Stimulated activated naive CD4-positive, alpha-beta T cell treated with Interleukin-2 at 50 U/mL for 16 hours (primary cell): ENCODE results near the gene GDPD1.
"Not testable (repeated sequence)": the region's sequence is repeated elsewhere in the genome, so short reads cannot be mapped to it uniquely, and the experiment has no call there.

Experiments used
- DNase-seq: peaks from one replicate; lab custom pipeline; 2025; lab: John Stamatoyannopoulos, UW

GDPD1 gene

DNA sequence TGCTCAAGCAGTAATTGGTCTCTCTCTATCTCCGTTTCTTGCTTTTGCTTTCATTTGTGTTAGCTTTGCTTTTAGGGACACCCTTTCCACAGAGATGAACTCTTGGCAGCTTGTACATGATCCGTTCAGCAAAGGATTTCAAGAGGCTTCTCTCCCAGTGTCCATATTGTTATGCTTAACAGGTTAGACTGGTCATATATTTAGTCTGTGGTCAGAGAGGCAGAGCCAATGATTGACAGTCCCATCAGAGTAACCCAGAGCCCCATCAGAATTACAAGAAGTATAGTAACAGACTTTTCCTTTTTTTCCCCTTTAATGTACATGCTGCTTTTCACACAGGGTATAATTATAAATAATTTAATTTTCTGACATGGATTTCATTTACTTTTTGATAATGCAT is 34.4 kb downstream of the GDPD1 start:
- no peak for DNase-seq

DNA sequence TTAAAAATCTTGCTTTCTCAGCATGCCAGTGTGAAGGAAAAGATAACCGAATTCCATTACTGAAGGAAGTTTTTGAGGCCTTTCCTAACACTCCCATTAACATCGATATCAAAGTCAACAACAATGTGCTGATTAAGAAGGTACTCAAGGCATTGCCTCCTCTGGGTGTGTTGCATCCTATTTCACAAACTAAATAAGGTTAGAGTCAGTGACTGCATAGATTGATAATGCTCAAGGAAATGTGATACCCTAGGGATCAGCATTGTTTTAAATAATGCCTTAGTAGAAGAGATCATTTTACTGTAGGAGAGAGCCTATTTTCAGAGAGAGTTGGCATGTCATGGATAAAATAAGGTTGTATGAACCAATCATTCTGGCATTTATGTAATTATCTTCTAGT is 36.8 kb downstream of the GDPD1 start:
- DNase-seq: no peak

DNA sequence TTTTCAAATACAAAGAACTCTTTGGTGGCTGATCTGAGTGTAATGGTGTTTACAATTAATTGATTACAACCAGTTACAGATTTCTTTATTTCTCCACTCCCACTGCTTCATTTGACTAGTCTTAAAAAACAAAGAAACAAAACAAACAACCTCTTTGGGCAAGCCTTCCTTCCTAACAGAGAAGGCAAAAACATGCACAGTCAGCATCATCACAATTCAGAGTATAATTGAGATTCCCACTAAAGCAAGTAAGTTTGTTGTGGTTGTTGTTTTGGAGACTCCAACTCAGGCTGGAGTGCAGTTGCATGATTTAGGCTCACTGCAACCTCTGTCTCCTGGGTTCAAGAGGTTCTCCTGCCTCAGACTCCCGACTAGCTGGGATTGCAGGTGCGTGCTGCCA is 40.4 kb downstream of the GDPD1 start:
- DNase-seq: no peak

DNA sequence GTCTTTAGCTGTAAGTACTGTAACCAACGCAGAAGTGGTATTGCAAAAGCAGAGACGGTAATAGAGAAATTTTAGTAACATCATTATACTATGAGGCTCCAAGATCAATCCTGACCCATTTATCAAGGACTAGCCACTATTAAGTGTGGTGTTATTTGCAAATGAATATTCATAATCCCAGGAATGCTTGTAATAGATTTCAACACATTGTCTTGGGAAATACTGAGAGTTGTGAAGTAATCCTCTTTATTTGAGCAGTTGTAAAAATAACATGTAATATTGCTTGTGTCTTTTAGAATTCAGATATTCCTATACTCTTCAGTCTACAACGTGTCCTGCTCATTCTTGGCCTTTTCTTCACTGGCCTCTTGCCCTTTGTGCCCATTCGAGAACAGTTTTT is 46.4 kb downstream of the GDPD1 start:
- no peak for DNase-seq

DNA sequence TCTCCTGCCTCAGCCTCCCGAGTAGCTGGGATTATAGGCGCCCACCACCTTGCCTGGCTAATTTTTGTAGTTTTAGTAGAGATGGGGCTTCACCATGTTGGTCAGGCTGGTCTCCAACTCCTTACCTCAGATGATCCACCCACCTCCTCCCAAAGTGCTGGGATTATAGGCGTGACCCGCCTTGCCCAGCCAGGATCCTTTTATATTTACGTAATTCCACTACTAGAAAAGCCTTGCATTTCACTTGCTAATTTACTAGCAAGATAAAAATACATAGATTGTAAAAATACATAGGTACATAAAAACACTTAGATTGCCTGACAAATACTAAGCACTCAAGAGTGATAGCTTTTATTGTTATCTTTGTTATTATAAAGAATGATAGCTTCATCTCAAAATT is 47.5 kb downstream of the GDPD1 start:
- no peak for DNase-seq

DNA sequence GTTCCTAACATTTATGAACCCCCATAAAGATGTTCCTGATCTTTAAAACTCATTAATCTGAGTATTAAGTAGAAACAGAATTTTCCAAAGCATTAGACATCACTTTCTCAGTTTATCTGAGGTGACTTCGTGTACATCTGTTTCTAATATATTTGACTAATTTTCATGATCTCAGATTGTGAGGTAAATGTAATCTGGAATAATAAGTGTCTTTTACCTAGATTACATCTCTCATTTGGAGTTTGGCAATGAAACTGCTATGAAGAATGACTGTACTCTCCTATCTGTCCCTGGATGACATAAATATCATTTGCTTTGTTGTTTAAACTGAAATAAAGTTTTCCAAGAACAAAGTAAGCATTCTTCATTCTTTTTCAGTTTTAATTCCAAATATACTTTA is 55.3 kb downstream of the GDPD1 start:
- no peak for DNase-seq

DNA sequence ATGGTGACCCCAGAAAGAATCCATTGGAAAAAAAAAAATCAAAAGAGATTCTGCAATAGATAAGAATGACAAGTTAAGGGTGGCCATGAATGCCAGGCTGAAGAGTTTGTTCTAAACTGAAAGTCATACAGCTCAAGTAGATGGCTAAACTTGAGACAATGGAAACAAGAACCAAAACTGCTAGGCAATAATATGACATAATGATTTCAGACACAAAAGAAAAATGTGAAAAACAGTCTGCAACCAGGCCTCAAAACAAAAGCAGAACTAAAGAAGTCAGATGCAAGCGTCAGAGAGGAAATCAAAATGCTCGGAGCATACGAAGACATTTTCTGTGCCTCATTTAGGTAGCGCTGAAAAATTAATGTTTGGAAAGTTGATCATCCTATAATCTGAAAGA is 56.7 kb downstream of the GDPD1 start:
- DNase-seq: no peak

DNA sequence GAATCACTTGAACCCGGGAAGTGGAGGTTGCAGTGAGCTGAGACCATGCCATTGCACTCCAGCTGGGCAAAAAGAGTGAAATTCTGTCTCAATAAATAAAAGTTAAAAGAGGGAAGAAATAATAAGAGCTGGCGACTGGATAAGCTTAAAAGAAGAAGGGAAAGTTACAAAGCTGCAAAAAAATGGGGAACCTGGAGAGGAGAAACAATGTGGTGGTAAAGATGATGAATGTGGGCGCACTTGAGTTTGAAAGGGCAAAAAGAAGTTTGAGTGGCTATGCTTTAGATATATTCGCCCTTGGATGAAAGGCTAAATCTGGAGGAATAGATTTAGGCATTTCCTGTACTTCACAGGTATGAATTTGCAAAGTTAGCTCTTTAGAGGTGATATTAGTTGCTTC is 58.1 kb downstream of the GDPD1 start:
- no peak for DNase-seq

DNA sequence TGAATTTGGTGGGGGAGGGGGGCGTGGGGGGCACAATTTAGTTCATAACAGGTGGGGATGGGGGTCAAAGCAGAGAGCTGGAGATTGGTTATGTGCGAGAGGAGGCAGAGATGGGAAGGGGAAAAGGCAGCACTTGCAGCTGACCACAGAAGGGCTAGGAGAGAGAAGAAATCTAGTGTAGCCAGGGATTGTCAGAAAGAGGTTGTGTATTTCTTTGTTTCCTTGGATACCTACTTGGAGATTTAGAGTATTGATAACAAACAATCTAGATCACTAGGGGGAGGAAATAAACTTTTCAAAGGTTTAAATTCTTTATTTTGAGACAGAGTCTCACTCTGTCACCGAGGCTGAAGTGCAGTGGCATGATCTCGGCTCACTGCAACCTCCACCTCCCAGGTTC is 64.0 kb downstream of the GDPD1 start:
- no peak for DNase-seq

DNA sequence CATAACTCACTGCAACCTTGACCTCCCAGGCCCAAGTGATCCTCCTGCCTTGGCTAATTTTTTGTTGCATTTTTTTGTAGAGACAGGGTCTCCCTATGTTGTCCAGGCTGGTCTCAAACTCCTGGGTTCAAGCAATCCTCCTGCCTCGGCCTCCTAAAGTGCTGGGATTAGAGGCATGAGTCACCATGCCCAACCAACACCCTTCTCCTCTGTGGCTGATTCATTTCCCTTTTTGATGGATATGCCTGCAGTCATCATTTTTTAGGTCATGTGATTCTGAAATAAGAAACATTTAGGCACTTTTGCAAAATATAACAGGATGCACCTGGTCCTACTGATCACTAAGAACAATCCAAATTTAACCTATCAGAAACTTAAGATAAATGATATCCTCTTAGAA is 67.1 kb downstream of the GDPD1 start:
- DNase-seq: no peak

DNA sequence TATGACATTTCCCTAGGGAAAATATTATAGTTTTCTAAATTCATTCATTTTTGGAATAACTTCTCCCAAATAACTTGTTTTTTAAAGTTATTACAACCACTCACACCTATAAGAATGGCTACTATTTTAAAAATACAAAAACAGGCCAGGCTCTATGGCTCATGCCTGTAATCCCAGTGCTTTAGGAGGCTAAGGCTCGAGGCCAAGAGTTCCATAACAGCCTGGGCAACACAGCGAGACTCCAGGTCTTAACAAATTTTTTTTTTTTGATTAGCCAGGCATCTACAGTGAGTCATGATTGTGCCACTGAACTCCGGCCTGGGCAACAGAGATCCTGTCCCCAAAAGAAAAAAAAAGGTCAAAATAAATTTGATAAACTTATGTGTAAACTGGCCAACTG is 67.6 kb downstream of the GDPD1 start:
- DNase-seq: no peak

DNA sequence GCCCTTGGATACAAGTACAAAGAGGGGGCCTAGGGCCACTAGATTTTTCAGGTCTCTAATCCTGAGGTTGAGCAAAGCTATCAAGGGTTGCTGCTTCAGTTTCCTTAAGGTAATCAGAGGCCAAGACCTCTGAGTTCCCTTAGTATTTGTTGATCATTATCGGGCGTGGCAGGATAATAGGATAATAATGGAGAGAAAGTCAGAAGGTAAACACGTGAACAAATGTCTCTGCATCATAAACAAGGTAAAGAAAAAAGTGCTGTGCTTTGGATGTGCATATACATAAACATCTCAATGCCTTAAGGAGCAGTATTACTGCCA is 69.6 kb downstream of the GDPD1 start:
- DNase-seq: no peak

DNA sequence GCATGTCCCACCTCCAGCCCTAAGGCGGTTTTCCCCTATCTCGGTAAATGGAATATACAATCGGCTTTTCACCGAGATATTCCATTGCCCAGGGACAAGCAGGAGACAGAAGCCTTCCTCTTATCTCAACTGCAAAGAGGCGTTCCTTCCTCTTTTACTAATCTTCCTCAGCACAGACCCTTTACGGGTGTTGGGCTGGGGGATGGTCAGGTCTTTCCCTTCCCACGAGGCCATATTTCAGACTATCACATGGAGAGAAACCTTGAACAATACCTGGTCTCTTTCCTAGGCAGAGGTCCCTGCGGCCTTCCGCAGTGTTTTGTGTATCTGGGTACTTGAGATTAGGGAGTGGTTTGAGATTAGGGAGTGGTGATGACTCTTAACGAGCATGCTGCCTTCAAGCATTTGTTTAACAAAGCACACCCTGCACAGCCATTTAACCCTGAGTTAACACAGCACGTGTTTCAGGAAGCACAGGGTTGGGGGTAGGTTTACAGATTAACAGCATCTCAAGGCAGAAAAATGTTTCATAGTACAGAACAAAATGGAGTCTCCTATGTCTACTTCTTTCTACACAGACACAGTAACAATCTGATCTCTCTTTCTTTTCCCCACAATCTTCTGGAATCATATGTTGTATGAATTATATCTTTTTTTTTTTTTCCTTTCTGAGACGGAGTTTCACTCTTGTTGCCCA is 70.1 kb downstream of the GDPD1 start:
- DNase-seq: not testable (repeated sequence)

DNA sequence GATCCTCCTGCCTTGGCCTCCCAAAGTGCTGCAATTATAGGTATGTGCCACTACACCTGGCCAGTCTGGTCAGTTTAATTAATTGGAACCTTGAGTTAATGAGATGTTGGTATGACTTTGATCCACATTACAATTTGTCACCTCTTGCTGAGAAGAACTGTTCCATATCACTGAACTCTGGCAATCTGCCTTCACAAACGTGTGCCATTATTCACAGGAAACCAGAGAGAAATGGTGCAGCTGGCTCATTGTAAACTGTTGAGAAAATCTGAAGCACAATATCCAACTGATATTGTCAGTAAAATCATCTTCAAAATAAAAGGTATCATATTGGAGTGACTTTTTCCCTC is 71.8 kb downstream of the GDPD1 start:
- no peak for DNase-seq

DNA sequence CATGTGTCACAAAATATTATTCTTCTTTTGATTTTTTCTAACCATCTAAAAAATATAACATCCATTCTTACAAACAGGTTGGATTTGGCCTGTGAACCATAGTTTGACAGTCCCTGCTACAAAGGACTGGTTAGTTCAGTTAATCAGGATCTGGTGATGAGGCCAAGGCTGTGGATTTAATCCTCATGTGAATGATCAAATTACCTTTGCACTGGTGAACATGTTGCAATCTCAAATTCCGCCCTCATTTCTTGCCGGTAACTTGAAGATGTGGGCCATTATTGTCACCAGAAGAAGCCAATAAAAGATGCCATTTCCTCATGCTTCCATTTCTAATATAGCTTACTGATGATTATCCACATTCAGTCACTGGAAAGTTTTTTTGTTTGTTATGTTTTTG is 75.9 kb downstream of the GDPD1 start:
- no peak for DNase-seq

DNA sequence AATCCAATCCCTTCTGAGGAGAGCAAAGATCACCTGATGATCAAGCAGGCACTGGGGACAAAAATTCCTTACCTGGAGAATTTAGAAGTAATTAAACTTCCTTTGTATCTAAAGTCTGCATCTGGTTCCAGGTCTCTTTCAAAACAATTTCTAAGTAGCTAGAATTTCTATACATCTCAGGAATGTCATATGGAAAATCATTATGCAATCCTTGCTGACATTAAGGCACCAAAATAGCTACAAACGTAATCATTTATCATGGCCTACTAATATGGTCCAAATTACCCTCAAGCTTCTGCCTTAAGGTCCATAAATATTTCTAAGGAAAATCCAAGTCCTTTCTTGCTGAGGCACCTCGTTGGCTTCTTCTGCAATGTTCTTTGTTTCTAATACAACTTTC is 78.2 kb downstream of the GDPD1 start:
- no peak for DNase-seq

DNA sequence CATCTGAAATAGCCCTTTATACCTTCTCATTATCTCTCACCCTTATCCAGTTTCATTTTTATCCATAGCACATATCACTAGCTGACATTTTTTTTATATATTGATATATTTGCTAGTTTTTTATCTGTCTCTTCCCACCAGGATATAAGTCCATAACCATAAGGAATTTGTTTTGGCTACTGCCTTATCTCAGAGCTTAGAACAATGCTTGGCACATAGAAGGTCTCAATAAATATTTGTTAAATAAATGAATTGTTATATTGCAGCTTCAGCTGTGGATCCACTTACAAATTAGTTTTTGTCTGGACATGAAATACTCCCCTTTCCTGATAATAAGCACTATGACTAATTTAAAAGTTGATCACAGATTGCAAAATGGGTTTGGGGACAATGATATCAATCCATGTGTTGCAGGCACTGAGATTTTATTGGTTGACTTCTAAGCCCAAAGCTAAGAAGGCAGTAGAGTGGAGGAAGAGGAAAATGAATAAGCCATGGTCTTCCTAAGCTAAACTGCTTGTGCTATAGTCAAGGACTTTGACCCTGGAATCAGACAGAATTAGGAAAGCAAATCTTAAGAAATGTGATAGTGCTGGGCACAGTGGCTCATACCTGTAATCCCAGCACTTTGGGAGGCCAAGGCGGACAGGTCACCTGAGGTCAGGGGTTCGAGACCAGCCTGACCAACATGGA is 79.2 kb downstream of the GDPD1 start:
- DNase-seq: no peak

DNA sequence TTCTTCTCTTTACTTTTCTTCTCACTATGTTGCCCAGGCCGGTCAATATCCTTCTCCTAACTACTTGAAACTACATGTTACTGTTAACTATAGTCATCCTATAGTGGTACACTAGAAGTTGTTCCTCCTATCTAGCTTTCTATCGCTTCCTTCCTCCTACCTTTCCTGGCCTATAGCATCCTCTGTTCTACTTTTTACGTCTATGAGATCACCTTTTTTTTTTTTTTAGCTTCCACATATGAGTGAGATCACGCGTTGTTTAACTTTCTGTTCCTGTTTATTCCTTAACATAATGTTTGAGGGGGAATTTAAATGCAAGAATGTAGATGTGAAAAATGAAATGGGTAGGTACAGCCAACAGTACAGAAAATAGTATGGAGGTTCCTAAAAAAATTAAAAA is 80.6 kb downstream of the GDPD1 start:
- DNase-seq: no peak

DNA sequence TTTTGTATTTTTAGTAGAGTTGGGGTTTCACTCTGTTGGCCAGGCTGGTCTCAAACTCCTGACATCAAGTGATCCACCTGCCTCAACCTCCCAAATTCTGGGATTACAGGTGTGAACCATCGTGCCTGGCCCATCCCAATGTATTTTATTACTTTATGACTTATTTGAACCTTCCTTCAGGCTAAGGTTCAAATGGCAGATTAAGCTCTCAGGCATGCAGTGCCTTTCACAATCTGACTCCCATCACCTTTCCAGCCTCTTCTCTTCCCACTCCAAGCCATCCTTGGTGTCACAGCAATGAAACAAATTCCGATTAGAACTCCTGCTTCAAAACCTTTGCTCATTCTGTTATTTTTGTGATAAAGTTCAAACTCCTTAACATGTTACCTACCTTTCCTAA is 84.5 kb downstream of the GDPD1 start:
- DNase-seq: no peak

DNA sequence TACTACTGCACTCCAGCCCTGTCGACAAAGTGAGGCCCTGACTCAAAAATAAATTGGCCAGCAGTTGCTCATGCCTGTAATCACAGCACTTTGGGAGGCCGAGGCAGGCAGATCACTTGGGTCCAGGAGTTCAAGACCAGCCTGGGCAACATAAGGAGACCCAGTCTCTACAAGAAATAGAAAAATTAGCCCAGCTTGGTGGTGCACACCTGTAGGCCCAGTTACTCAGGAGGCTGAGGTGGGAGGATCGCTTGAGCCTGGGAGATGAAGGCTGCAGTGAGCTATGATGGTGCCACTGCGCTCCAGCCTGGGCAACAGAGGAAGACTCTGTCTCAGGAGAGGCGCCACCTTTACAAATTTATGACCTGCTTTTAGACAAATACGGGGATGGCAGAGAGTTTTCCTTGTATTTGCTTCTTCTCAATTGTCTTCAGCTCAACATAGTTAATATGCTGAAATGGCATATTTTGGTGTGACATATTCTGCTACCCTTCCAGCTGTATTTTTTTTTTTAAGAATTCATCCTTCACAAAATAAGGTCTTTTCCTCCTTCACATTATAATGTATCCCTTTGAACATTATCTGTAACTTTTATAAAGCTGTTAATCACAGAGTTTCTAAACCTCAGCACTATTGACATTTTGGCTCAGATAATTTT is 90.1 kb downstream of the GDPD1 start:
- no peak for DNase-seq

DNA sequence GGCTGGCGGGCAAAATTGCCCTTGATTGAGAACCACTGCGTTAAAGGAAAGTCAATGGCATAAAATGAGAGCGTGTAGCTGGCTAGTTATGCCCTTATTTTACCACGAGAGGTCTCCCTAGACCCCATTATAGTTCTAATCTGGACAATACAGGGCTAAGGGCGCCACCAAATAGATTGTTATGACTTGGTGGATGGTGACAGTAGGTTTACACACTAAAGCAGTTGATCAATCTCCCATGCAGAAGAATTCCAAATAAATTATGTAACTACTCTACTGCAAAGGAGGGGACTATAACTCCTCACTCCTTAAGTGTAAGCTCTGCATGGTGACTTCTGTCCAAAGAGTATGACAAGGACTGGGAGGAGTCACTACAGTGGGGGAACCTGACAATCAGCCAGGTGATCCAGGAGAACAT is 90.7 kb downstream of the GDPD1 start:
- no peak for DNase-seq

DNA sequence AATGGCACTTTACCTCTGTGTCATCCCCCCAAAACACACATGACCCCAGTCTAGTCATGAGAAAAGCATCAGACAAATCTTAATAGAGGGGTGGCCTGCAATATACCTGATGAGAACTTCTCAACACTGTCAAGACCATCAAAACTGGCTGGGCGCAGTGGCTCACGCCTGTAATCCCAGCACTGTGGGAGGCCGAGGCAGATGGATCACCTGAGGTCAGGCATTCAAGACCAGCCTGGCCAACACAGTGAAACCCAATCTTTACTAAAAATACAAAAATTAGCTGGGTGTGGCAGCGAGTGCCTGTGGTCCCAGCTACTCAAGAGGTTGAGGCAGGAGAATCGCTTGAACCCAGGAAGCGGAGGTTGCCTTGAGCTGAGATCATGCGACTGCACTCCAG is 91.2 kb downstream of the GDPD1 start:
- not testable (repeated sequence) for DNase-seq

DNA sequence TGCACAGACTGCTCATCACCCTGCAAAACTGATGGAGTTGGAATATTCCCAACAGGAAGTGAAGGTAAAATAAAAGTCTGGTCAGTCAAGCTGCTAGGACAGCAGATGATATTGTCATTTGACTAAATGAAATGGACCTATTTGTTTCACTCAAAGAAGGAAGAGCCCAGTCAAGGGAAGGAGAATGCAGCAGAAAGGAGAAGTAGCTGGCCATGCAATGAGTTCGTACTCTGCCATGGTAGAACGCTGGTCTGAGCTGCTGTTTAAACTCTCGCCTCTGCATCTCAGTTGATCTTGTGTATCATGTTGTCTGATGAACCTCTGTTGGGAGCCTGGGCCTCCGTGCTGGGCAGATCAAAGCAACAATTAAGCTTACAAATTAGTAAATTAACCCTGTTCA is 95.6 kb downstream of the GDPD1 start:
- no peak for DNase-seq
